Omental fat pad (tissue), 4 donors: Measurements from ENCODE around the gene PDLIM5. TPM values are rescaled to one million over a fixed set of nuclear protein-coding genes. Genes with fewer than 3 reads are reported as not detected.
"Not testable (repeated sequence)": the region's sequence is repeated elsewhere in the genome, so short reads cannot be mapped to it uniquely, and the experiment has no call there.

Source experiments
- ATAC-seq: fragments of 150-250 bp; one replicate; pipeline ENCODE4 v1.9.1; 2016; ENCODE audit warnings: mild to moderate bottlenecking, moderate library complexity; ENCODE audit not compliant: low FRiP score
- DNase-seq: peaks from one replicate; pipeline ENCODE4 v3.0.0-alpha.2; 2019; ENCODE audit warnings: low spot score
- total RNA-seq, 4 donors: library from RNA; depleted of rRNA; stranded (reverse); fragments of >200 nt; gene quantifications; one replicate each; pipeline ENCODE4 v1.1.0, GENCODE V29; 2016
- TF ChIP-seq, protein P1 (sequence below), 3 donors: fragments of 450-650 bp; IDR thresholded peaks; one replicate each; pipeline ENCODE4 v1.5.1; 2016 to 2017; ENCODE audit warnings: antibody characterized with exemption in 3 of 3, mild to moderate bottlenecking in 3 of 3, moderate library complexity in 2 of 3

Gene PDLIM5
- total RNA-seq, 4 donors from 2014 or later: 119 to 168 (median 146) TPM

GRCh38 chr4:94660614-94661013 lies 208.9 kb downstream of the PDLIM5 start:
- DNase-seq (no peak), ATAC-seq (no peak)
- TF ChIP-seq, protein P1, sequence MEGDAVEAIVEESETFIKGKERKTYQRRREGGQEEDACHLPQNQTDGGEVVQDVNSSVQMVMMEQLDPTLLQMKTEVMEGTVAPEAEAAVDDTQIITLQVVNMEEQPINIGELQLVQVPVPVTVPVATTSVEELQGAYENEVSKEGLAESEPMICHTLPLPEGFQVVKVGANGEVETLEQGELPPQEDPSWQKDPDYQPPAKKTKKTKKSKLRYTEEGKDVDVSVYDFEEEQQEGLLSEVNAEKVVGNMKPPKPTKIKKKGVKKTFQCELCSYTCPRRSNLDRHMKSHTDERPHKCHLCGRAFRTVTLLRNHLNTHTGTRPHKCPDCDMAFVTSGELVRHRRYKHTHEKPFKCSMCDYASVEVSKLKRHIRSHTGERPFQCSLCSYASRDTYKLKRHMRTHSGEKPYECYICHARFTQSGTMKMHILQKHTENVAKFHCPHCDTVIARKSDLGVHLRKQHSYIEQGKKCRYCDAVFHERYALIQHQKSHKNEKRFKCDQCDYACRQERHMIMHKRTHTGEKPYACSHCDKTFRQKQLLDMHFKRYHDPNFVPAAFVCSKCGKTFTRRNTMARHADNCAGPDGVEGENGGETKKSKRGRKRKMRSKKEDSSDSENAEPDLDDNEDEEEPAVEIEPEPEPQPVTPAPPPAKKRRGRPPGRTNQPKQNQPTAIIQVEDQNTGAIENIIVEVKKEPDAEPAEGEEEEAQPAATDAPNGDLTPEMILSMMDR (IDR thresholded peaks at IDR 0.05): no peak

DNA sequence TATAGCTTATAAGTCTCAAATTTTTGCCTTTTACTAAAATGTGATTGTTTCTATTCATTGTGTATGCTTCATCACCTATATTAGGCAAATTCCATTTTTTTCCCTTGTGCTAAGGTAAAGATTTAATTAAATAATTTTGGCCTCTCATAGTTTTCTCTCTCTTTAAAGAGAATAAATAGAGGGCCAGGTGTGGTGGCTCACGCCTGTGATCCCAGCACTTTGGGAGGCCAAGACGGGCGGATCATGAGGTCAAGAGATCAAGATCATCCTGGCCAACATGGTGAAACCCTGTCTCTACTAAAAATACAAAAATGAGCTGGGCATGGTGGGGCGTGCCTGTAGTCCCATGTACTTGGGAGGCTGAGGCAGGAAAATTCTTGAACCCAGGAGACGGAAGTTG lies 213.3 kb downstream of the PDLIM5 start:
- not testable (repeated sequence) for DNase-seq, ATAC-seq

- TF ChIP-seq, protein P1 (IDR thresholded peaks at IDR 0.05): no peak
- DNase-seq (no peak), ATAC-seq (no peak)
Observed at GRCh38 chr4:94665500-94666404, 214.0 kb downstream of the PDLIM5 start.

DNA sequence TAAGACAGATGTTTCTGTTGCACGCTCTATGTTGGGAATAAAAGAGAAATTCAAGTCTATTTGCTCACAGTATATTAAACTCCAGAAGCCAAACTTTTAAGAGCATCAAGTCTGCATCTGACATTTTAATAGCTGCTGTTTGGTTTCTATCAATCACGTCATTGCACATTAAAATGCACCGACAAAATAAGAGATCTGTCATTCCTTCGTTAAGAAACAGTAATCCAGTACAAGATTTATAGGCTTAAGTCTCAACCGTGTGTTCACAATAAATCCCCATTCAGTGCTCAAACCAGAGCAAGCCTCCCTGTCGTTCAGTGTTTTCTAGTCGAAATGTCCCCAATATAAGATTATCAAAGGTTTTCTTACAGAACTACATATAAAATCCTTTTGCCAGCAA lies 217.0 kb downstream of the PDLIM5 start:
- ATAC-seq: no peak
- TF ChIP-seq, protein P1 (IDR thresholded peaks at IDR 0.05): no peak
- no peak for DNase-seq

DNA sequence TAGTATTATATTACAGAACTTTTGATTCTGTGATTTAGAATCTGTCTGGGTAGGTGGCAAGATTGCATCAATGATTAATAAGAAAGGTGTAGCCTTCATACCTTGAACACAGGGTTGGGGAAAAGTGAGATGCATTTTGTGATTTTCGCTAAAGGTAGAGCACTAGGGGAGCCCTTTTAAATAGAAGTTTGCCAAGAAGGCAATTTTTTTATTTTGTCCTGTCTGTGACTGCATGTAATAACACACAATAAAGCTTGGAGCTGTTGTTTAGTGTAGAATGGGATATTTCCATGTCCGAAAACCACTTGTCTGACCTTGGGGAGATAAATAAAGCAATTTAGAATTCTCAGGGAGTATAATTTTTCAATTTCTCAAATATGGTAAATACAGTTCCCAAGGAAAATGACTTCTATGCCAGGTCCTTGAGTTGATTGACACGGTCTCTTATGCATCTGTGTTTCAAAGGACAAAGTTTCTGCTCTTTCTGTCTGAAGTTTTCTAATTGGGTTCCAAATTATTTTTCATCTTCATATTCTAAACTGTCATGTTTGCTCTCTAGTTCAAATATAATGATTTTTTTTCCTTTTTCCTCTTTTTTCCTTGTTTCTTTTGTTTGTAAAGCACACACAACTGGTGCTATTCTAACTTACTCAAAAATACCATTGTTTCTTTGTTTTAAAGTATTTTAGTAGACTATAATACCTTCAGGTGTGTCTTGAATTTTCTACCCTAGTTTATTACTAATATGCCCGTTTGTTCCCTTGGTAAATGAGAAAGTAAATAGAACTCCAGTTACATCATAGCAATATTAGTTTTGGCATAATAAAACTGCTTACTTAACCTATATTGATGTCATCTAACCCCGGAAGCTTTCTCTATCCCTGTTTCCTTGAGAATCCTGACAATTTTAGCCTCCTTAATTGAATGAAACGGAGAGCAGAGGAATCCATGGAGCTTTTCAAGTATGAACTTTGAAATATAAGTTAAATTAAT lies 218.2 kb downstream of the PDLIM5 start:
- ATAC-seq (no peak), DNase-seq (no peak)
- TF ChIP-seq, protein P1 (IDR thresholded peaks at IDR 0.05): no peak

GRCh38 chr4:94671113-94671512 lies 219.4 kb downstream of the PDLIM5 start:
- TF ChIP-seq, protein P1 (IDR thresholded peaks at IDR 0.05): no peak
- no peak for ATAC-seq

DNA sequence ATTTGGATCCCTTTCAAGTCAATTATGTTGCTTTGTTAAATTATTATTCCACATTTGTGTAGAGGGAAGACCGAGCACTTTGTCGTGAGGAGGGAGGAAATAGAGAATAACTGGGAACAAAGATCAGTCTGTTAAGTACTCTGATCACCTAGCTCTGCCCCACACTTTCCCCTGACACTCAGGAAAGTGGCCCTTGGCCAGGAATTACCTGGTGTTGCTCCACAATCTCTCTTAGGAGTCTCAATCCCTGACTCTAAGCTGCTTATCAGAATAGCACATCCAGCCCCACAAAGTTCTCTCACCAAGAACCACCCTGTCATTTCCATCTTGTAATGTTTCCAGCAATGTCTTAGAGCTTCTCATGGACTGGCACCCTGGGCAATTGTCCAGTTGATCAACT lies 222.2 kb downstream of the PDLIM5 start:
- TF ChIP-seq, protein P1 (IDR thresholded peaks at IDR 0.05): no peak
- DNase-seq (no peak), ATAC-seq (peak; percentile 16)

More at GRCh38 chr4:94671113-94671512, 219.4 kb downstream of the PDLIM5 start:
- DNase-seq: no peak
